Measurements from ENCODE around the gene ZNF181. TPM values are rescaled to one million over a fixed set of nuclear protein-coding genes. Genes with fewer than 3 reads are reported as not detected.

ZNF181 gene
- total RNA-seq, 1 experiment from 2014 or later = 11.5 TPM

- BruUV-seq (replicated peaks) = no TSS peak
- ChIA-PET CTCF (no interaction called here), POLR2A (no interaction called here)
- H3K4me3 ChIP-seq (ENCODE audit: low read depth in 2 of 2, low read length in 2 of 2) = peak overlapping the region; percentile 84 to 99
- peaks cover 7% of the 10 kb centered on the region for H3K4me1 ChIP-seq (ENCODE audit: control insufficient read depth, insufficient read depth, low read length)
- no peak for TF ChIP-seq POLR2AphosphoS5 (IDR thresholded peaks at IDR 0.05; ENCODE audit: low read depth, low read length)
- no peak for TF ChIP-seq TCF7L2 (IDR thresholded peaks at IDR 0.05; ENCODE audit: low read depth, low read length)
- TF ChIP-seq SIN3A (IDR thresholded peaks at IDR 0.05; ENCODE audit: borderline replicate concordance, insufficient read depth, low read depth, low read length) = no peak
- peaks cover 4% of the 10 kb centered on the region for H3K36me3 ChIP-seq (ENCODE audit: control insufficient read depth, insufficient read depth, low read length)
- in situ Hi-C loops (cut with HindIII; ENCODE audit: low pct_unique_long_range_greater_than_20kb, low sequenced_read_pairs) = loop anchor here (5.0 kb wide), 1 partner anchor 47 kb away; no protein-coding TSS in a partner anchor
- H3K27me3 ChIP-seq (ENCODE audit: control insufficient read depth, insufficient read depth, low read length) = no peaks in the 10 kb centered on the region
- peak overlapping the region; percentile 96 for H3K27ac ChIP-seq (ENCODE audit: low read length)
- ATAC-seq (no peak), DNase-seq (ENCODE audit: low read depth, low spot score) (peak; percentile 78)
- intact Hi-C loops (cut with micrococcal nuclease; ENCODE audit: unreplicated experiment) = no loop called here
- H3K9me3 ChIP-seq (ENCODE audit: control insufficient read depth, insufficient read depth, low read depth, low read length) = peaks cover 48% of the 10 kb centered on the region
Measured at GRCh38 chr19:34734537-34735103, 577 bp downstream of the ZNF181 start.

DNA sequence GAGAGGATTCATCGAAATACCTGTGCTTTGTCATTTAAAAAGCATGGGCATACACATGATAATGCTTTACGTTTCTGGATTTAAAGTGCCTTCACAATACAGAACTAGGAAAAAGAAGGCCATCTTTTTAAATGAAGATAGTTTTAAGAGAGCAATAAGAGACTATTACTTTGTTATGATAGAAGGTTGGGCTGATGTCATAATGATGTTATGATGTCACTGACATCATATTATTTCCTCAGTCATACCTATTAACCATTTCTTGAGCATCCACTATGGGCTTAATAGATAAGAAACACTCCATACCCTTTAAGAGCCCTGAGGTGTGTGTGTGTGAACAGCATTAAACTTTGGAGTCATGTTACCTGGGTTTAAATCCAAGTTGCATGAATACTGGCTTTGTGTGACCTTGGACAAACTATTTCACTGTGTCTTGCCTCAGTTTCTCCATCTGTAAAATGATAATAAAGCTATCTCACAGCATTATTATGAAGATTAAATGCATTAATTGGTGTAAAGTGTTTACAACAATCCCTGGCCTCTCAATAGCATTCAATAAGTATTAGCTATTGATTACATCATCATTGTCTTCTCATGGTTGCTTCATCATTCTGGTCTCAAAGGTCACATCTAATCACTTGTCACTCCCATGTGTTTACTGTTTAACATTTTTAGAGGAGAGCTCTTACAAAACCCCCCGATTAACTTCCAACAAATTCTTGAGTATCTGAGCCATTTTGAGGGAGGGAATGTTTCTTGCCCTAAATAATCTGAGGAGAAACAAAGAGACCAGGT, 11.1 kb downstream of the ZNF181 start:
- no peak overlapping the region for H3K27ac ChIP-seq (ENCODE audit: low read length)
- ChIA-PET CTCF (no interaction called here), POLR2A (no interaction called here)
- peaks cover 40% of the 10 kb centered on the region for H3K9me3 ChIP-seq (ENCODE audit: control insufficient read depth, insufficient read depth, low read depth, low read length)
- H3K4me3 ChIP-seq (ENCODE audit: low read depth in 2 of 2, low read length in 2 of 2) = no peak overlapping the region
- no peaks in the 10 kb centered on the region for H3K27me3 ChIP-seq (ENCODE audit: control insufficient read depth, insufficient read depth, low read length)
- H3K4me1 ChIP-seq (ENCODE audit: control insufficient read depth, insufficient read depth, low read length) = no peaks in the 10 kb centered on the region
- ATAC-seq (no peak), DNase-seq (ENCODE audit: low read depth, low spot score) (no peak)
- intact Hi-C loops (cut with micrococcal nuclease; ENCODE audit: unreplicated experiment) = no loop called here
- no TSS peak for BruUV-seq (replicated peaks)
- H3K36me3 ChIP-seq (ENCODE audit: control insufficient read depth, insufficient read depth, low read length) = peaks cover 4% of the 10 kb centered on the region
- in situ Hi-C loops (cut with HindIII; ENCODE audit: low pct_unique_long_range_greater_than_20kb, low sequenced_read_pairs) = no loop called here
- no peak for TF ChIP-seq CTCF (IDR thresholded peaks at IDR 0.05)
- no peak for TF ChIP-seq SIN3A (IDR thresholded peaks at IDR 0.05; ENCODE audit: borderline replicate concordance, insufficient read depth, low read depth, low read length)
- no peak for TF ChIP-seq REST (IDR thresholded peaks at IDR 0.05; ENCODE audit: insufficient read depth in 1 of 2, low read depth in 2 of 2, low read length in 1 of 2)
- TF ChIP-seq TCF7L2 (IDR thresholded peaks at IDR 0.05; ENCODE audit: low read depth, low read length) = no peak
- no peak for TF ChIP-seq POLR2AphosphoS5 (IDR thresholded peaks at IDR 0.05; ENCODE audit: low read depth, low read length)

- ATAC-seq (no peak), DNase-seq (ENCODE audit: low read depth, low spot score) (no peak)
- no peaks in the 10 kb centered on the region for H3K4me1 ChIP-seq (ENCODE audit: control insufficient read depth, insufficient read depth, low read length)
- TF ChIP-seq SIN3A (IDR thresholded peaks at IDR 0.05; ENCODE audit: borderline replicate concordance, insufficient read depth, low read depth, low read length) = no peak
- TF ChIP-seq TCF7L2 (IDR thresholded peaks at IDR 0.05; ENCODE audit: low read depth, low read length) = no peak
- no peak for TF ChIP-seq REST (IDR thresholded peaks at IDR 0.05; ENCODE audit: insufficient read depth in 1 of 2, low read depth in 2 of 2, low read length in 1 of 2)
- TF ChIP-seq POLR2AphosphoS5 (IDR thresholded peaks at IDR 0.05; ENCODE audit: low read depth, low read length) = no peak
- TF ChIP-seq CTCF (IDR thresholded peaks at IDR 0.05) = no peak
- ChIA-PET POLR2A (no interaction called here), CTCF (no interaction called here)
- intact Hi-C loops (cut with micrococcal nuclease; ENCODE audit: unreplicated experiment) = no loop called here
- H3K4me3 ChIP-seq (ENCODE audit: low read depth in 2 of 2, low read length in 2 of 2) = no peak overlapping the region
- H3K36me3 ChIP-seq (ENCODE audit: control insufficient read depth, insufficient read depth, low read length) = no peaks in the 10 kb centered on the region
- no peak overlapping the region for H3K27ac ChIP-seq (ENCODE audit: low read length)
- in situ Hi-C loops (cut with HindIII; ENCODE audit: low pct_unique_long_range_greater_than_20kb, low sequenced_read_pairs) = no loop called here
- no peaks in the 10 kb centered on the region for H3K27me3 ChIP-seq (ENCODE audit: control insufficient read depth, insufficient read depth, low read length)
- BruUV-seq (replicated peaks) = no TSS peak
- peaks cover 86% of the 10 kb centered on the region for H3K9me3 ChIP-seq (ENCODE audit: control insufficient read depth, insufficient read depth, low read depth, low read length)
Measured at GRCh38 chr19:34757441-34757840, 23.4 kb downstream of the ZNF181 start.
